ENCODE results near the gene GFER. TPM values are rescaled to one million over a fixed set of nuclear protein-coding genes. Genes with fewer than 3 reads are reported as not detected.

GFER gene
- total RNA-seq, 2 donors from 2014 or later = 13.2 to 35.9 TPM

DNA sequence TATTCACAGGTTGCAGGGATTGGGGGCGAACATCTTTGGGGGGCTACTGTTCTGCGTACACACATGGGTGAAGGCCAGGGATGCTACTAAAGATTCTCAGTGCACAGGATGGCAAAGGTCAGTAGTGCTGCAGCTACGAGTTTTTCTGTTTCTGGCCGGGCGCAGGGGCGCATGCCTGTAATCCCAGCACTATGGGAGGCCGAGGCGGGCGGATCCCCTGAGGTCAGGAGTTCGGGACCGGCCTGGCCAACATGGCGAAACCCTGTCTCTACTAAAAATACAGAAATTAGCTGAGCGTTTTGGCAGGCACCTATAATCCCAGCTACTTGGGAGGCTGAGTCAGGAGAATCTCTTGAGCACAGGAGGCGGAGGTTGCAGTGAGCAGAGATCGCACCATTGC is 29.5 kb downstream of the GFER start:
- H3K4me1 ChIP-seq = peaks cover 11% of the 10 kb centered on the region
- no peaks in the 10 kb centered on the region for H3K27me3 ChIP-seq
- TF ChIP-seq, protein P1, sequence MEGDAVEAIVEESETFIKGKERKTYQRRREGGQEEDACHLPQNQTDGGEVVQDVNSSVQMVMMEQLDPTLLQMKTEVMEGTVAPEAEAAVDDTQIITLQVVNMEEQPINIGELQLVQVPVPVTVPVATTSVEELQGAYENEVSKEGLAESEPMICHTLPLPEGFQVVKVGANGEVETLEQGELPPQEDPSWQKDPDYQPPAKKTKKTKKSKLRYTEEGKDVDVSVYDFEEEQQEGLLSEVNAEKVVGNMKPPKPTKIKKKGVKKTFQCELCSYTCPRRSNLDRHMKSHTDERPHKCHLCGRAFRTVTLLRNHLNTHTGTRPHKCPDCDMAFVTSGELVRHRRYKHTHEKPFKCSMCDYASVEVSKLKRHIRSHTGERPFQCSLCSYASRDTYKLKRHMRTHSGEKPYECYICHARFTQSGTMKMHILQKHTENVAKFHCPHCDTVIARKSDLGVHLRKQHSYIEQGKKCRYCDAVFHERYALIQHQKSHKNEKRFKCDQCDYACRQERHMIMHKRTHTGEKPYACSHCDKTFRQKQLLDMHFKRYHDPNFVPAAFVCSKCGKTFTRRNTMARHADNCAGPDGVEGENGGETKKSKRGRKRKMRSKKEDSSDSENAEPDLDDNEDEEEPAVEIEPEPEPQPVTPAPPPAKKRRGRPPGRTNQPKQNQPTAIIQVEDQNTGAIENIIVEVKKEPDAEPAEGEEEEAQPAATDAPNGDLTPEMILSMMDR (IDR thresholded peaks at IDR 0.05) = no peak
- TF ChIP-seq POLR2A (IDR thresholded peaks at IDR 0.05) = no peak
- ATAC-seq (no peak), DNase-seq (no peak)
- WGBS, 2 donors = 83 to 86% methylated on average over 13 to 15 of the region's 15 CpGs
- H3K36me3 ChIP-seq (replicated peaks in 1 of 2; ENCODE audit: insufficient read depth in 1 of 2, low read depth in 2 of 2) = no peaks in the 10 kb centered on the region
- no peaks in the 10 kb centered on the region for H3K9me3 ChIP-seq
- H3K27ac ChIP-seq = no peak overlapping the region
- intact Hi-C loops (cut with DNase I) = no loop called here
- no peak overlapping the region for H3K4me3 ChIP-seq

DNA sequence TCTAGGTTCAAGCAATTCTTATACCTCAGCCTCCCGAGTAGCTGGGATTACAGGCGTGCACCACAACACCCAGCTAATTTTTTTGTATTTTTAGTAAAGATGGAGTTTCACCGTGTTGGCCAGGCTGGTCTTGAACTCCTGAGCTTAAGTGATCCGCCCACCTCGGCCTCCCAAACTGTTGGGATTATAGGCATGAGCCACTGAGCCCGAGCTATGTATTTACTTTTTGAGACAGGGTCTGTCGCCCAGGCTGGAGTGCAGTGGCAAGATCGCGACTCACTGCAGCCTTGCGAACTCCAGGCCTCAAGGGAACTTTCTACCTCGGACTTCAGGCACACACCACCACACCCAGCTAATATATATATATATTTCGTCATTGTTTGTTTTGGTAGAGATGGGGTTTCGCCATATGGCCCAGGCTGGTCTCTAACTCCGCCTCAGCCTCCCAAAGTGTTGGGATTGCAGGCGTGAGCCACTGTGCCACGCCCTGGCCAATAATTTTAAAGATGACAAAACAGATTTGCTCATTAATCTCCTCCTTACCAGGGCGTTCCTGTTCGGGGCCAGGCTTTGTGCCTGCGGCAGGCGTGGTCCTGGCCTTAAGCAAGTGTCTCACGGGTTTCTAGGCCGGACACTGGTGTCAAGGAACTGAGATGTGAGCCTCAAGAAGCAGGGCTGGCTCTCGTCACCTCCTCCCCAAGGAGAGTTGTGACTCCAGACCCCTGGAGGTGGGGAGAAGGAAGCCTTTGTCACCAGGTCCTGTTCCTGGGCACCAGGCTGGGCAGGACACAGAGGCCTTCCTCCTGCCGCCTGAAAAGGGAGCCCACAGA is 31.3 kb downstream of the GFER start:
- no peak overlapping the region for H3K27ac ChIP-seq
- DNase-seq = no peak
- no peak overlapping the region for H3K4me3 ChIP-seq
- H3K4me1 ChIP-seq = peaks cover 15% of the 10 kb centered on the region
- no peak for TF ChIP-seq POLR2A (IDR thresholded peaks at IDR 0.05)
- TF ChIP-seq, protein P1 (IDR thresholded peaks at IDR 0.05) = no peak
- intact Hi-C loops (cut with DNase I) = loop anchor here (5.0 kb wide), 1 partner anchor 127 kb away; no protein-coding TSS in a partner anchor
- WGBS, 2 donors = 79 to 85% methylated on average over 23 to 24 of the region's 24 CpGs
- H3K36me3 ChIP-seq (replicated peaks in 1 of 2; ENCODE audit: insufficient read depth in 1 of 2, low read depth in 2 of 2) = no peaks in the 10 kb centered on the region
- no peaks in the 10 kb centered on the region for H3K9me3 ChIP-seq
- ATAC-seq = no peak
- peaks cover 0 to 5% of the 10 kb centered on the region in 2 donors for H3K27me3 ChIP-seq

DNA sequence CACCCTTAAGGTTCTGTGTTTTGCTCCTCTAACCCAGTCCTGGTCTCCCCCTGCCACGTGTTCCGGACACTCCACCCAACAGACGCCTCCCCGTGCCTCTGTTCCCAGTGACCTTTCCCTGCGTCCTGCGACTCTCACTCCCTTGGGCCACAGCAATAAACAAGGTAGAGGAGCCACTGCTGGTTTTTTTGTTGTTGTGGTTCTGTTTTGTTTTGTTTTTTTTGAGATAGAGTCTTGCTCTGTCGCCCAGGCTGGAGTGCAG is 31.9 kb downstream of the GFER start:
- intact Hi-C loops (cut with DNase I) = loop anchor here (5.0 kb wide), 1 partner anchor 126 kb away; no protein-coding TSS in a partner anchor
- H3K4me3 ChIP-seq = no peak overlapping the region
- no peak for DNase-seq
- peaks cover 0 to 9% of the 10 kb centered on the region in 2 donors for H3K27me3 ChIP-seq
- H3K9me3 ChIP-seq = no peaks in the 10 kb centered on the region
- H3K4me1 ChIP-seq = peaks cover 15% of the 10 kb centered on the region
- TF ChIP-seq, protein P1 (IDR thresholded peaks at IDR 0.05) = no peak
- TF ChIP-seq POLR2A (IDR thresholded peaks at IDR 0.05) = no peak
- no peak for ATAC-seq
- no peak overlapping the region for H3K27ac ChIP-seq
- H3K36me3 ChIP-seq (replicated peaks in 1 of 2; ENCODE audit: insufficient read depth in 1 of 2, low read depth in 2 of 2) = no peaks in the 10 kb centered on the region
- WGBS, 2 donors = 76 to 88% methylated on average over 7 of the region's 7 CpGs

DNA sequence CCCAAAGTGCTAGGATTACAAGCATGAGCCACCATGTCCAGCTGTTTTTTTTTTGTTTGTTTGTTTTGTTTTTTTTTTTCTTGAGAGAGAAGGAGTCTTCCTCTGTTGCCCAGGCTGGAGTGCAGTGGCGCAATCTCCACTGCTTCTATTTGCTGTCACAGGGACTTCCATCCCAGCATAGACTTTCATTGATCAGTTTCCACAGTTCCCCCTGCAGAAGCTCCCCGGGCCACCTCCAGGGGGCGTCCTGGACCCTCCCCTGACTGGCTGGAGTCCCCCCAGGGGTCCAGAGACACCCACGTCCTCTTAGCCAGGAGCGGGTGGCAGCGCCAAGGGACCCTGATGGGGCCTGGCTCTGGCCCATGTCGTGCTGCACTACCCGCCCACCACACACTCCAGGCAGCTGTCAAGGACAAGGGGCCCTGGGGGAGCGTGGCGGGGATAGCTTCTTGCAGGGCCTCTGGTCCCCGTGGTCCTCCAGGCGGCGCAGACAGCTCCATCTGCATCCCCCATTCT is 32.5 kb downstream of the GFER start:
- no peak for DNase-seq
- H3K27me3 ChIP-seq = peaks cover 0 to 10% of the 10 kb centered on the region in 2 donors
- intact Hi-C loops (cut with DNase I) = loop anchor here (5.0 kb wide), 1 partner anchor 126 kb away; no protein-coding TSS in a partner anchor
- no peak for TF ChIP-seq POLR2A (IDR thresholded peaks at IDR 0.05)
- TF ChIP-seq, protein P1 (IDR thresholded peaks at IDR 0.05) = no peak
- no peak overlapping the region for H3K4me3 ChIP-seq
- H3K9me3 ChIP-seq = no peaks in the 10 kb centered on the region
- peaks cover 15% of the 10 kb centered on the region for H3K4me1 ChIP-seq
- ATAC-seq = no peak
- H3K36me3 ChIP-seq (replicated peaks in 1 of 2; ENCODE audit: insufficient read depth in 1 of 2, low read depth in 2 of 2) = no peaks in the 10 kb centered on the region
- 40 to 46% methylated on average over 3 to 13 of the region's 13 CpGs for WGBS, 2 donors
- no peak overlapping the region for H3K27ac ChIP-seq

All from body of pancreas (tissue), 4 donors.